ENCODE data around the gene ISLR2. TPM values are rescaled to one million over a fixed set of nuclear protein-coding genes. Genes with fewer than 3 reads are reported as not detected.
A peak's percentile ranks its signal among the peaks of the same experiment; 100 is the strongest.

Gene ISLR2
- total RNA-seq (2021) (8.1 to 9.4 TPM (median 8.9 TPM) in 3 replicates), Bru-seq, nascent RNA (percentile 36 among the genes with signal in this experiment)
- long read RNA-seq, experiment 1, partial matches to known transcripts: 0 of 6 reads
- long read RNA-seq, experiment 1, other reads (novel, unspliced or antisense): 1 of 6 reads
- long read RNA-seq, experiment 2, partial matches to known transcripts: 7 of 11 reads
- long read RNA-seq, experiment 2, other reads (novel, unspliced or antisense): 3 of 11 reads
- long read RNA-seq, experiment 3: 0 reads

- peak within 1 kb of the TSS; percentile 73 for H3K4me3 Mint-ChIP-seq
- no peaks in the 10 kb centered on the region for H3K9me3 Mint-ChIP-seq
- CTCF ChIA-PET: interaction anchor here (0.5 to 6.0 kb wide), 16 partner anchors 9 to 244 kb away, joined by 3 to 94 read pairs (median 8); partner anchors contain the start of genes LOXL1 and STRA6
- DNase-seq (ENCODE audit: low spot score): peak; percentile 54
- no peaks in the 10 kb centered on the region; the same call in 1 of the 2 replicates for H3K36me3 Mint-ChIP-seq
- peaks cover 64% of the 10 kb centered on the region for H3K4me1 Mint-ChIP-seq
- ATAC-seq: no peak
- TF ChIP-seq USF1 (CRISPR knock-in tag; IDR thresholded peaks at IDR 0.05): peak; percentile 61
- no peak for TF ChIP-seq PREB (CRISPR knock-in tag; IDR thresholded peaks at IDR 0.05; ENCODE audit: borderline replicate concordance)
- TF ChIP-seq NR1H2 (CRISPR knock-in tag; IDR thresholded peaks at IDR 0.05): no peak
- 0 out of 2 replicates have a peak, but pooled peaks have one; percentile 20 for TF ChIP-seq E2F1 (CRISPR knock-in tag; IDR thresholded peaks at IDR 0.05)
- peak; percentile 83; the same call in 1 of the 2 replicates for TF ChIP-seq MAX (CRISPR knock-in tag; IDR thresholded peaks at IDR 0.05)
- TF ChIP-seq E2F4 (CRISPR knock-in tag; IDR thresholded peaks at IDR 0.05; ENCODE audit: borderline replicate concordance, low read depth): no peak; the same call in 1 of the 2 replicates
- no peak for TF ChIP-seq ZSCAN18 (CRISPR knock-in tag; IDR thresholded peaks at IDR 0.05)
- no peak for TF ChIP-seq OVOL2 (CRISPR knock-in tag; IDR thresholded peaks at IDR 0.05; ENCODE audit: borderline replicate concordance)
- no peak for TF ChIP-seq PRDM15 (CRISPR knock-in tag; IDR thresholded peaks at IDR 0.05)
- peak; percentile 6; the same call in 1 of the 2 replicates for TF ChIP-seq ZBTB21 (CRISPR knock-in tag; IDR thresholded peaks at IDR 0.05; ENCODE audit: borderline replicate concordance)
- 0 out of 2 replicates have a peak, but pooled peaks have one; percentile 13 for TF ChIP-seq FOXK1 (CRISPR knock-in tag; IDR thresholded peaks at IDR 0.05)
- peak; percentile 33; the same call in 1 of the 2 replicates for TF ChIP-seq CREB1 (CRISPR knock-in tag; IDR thresholded peaks at IDR 0.05)
- peak; percentile 64; the same call in 1 of the 2 replicates for TF ChIP-seq RELA (CRISPR knock-in tag; IDR thresholded peaks at IDR 0.05; ENCODE audit: borderline replicate concordance)
- 0 out of 2 replicates have a peak, but pooled peaks have one; percentile 57 for TF ChIP-seq ZNF219 (CRISPR knock-in tag; IDR thresholded peaks at IDR 0.05; ENCODE audit: borderline replicate concordance)
- 0 out of 2 replicates have a peak, but pooled peaks have one; percentile 47 for TF ChIP-seq ZBTB43 (CRISPR knock-in tag; IDR thresholded peaks at IDR 0.05)
- no peak for TF ChIP-seq RORB (CRISPR knock-in tag; IDR thresholded peaks at IDR 0.05)
- peak; percentile 51; the same call in 1 of the 2 replicates for TF ChIP-seq ARID4B (CRISPR knock-in tag; IDR thresholded peaks at IDR 0.05; ENCODE audit: borderline replicate concordance)
- no peak within 1 kb of the TSS for H3K27ac Mint-ChIP-seq
- POLR2A ChIA-PET: interaction anchor here (0.7 to 1.6 kb wide), 2 partner anchors 82 to 177 kb away, joined by 4 to 9 read pairs; no protein-coding TSS in a partner anchor
- peaks cover 96% of the 10 kb centered on the region for H3K27me3 Mint-ChIP-seq (ENCODE audit: low read depth)
Observed at GRCh38 chr15:74130155-74130848, at the start of gene ISLR2. Gene ISLR2, plus strand, starts transcription at chr15:74130586. Its CDS starts 2,169 bp downstream, at chr15:74132755.

Data from WTC11 (cell line).